ENCODE data around the gene FADS2. TPM values are rescaled to one million over a fixed set of nuclear protein-coding genes. Genes with fewer than 3 reads are reported as not detected.

FADS2 gene
- polyA plus RNA-seq: 1 to 10 TPM; 5.1 to 8.7 TPM

DNA sequence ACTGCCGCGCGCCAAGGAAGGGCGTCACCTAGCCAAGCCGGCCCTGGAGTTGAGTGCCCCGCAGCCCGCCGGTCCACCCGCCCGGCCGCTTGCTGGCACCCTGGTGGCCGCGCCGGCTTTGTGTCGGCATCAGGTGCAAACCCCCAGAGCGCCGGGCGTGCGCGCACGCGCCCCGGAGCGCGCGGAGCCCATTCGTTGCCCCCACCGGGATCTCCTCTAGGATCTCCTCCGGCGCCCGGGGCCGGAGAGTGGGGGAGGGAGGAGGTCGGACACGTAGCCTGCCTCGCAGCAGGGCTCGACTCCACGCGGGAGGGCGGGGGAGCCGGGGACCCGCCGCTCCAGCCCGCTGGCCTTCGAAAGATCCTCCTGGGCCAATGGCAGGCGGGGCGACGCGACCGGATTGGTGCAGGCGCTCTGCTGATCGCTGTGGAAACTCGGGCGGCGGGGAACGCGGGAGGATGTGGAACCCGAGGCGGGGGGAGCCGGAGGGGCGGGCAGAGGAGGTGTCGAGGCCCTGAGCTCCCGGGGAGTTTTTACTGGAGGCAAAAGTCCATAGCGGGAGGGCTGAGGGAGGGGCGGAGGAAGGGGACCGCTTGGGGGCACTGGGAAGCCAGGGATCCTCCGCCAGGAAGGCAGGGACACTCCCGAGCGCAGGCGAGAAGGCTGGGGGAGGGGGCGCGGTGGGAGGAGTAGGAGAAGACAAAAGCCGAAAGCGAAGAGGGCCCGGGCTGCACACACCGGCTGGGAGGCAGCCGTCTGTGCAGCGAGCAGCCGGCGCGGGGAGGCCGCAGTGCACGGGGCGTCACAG, at the start of gene FADS2:
Gene FADS2 (plus strand): TSS at position 730 of the 808 bp plus-strand sequence. CDS start 91 bp downstream, outside the sequence.
- Histone ChIP-seq H3K4me1 (ENCODE audit: control insufficient read depth in 2 of 2, insufficient read depth in 2 of 2, low read length in 1 of 2) (peaks cover 3 to 13% of the 10 kb centered on the region in 2 donors), H3K27me3 (ENCODE audit: control insufficient read depth in 1 of 2, insufficient read depth in 2 of 2, low read length in 2 of 2) (peaks cover 0 to 4% of the 10 kb centered on the region in 2 donors), H3K27ac (ENCODE audit: low read depth in 2 of 2, low read length in 1 of 2) (peak within 1 kb of the TSS; percentile 76 to 80), H3K4me3 (ENCODE audit: low read depth in 1 of 2, low read length in 2 of 2) (peak within 1 kb of the TSS; percentile 48 to 65), H3K9me3 (ENCODE audit: control insufficient read depth in 2 of 2, insufficient read depth in 1 of 2, low read depth in 1 of 2, low read length in 1 of 2) (no peaks in the 10 kb centered on the region), H3K36me3 (ENCODE audit: control insufficient read depth in 2 of 2, insufficient read depth in 2 of 2, low read length in 1 of 2) (no peaks in the 10 kb centered on the region)
- 1% methylated on average over 79 to 83 of the region's 83 CpGs for WGBS, 2 donors

DNA sequence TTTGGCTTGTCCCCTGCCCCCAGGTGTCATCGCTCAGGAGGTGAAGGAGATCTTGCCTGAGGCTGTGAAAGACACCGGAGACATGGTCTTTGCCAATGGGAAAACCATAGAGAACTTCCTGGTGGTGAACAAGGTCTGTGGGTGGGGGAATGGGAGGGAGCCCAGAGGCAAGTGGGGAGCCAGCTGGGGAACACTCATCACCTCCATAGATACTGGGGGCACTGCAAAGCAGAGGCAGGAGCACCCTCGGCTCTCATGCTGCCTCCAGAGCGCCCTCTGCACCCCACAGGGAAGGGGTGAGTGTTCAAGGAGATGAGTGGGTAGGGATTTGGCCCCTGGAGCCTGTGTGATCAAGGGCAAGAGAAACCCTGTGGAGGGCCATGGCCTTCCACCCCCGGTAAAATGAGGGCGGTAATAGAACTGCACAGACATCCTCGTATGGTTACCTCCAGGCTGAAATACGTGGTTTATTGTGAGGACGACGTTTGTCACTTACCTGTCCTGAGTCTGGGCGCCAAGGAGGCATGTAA, 49.7 kb upstream of the FADS2 start:
- Histone ChIP-seq H3K4me1 (ENCODE audit: control insufficient read depth in 2 of 2, insufficient read depth in 2 of 2, low read length in 1 of 2) (peaks cover 0 to 8% of the 10 kb centered on the region in 2 donors), H3K27ac (ENCODE audit: low read depth in 2 of 2, low read length in 1 of 2) (no peak overlapping the region), H3K36me3 (ENCODE audit: control insufficient read depth in 2 of 2, insufficient read depth in 2 of 2, low read length in 1 of 2) (peaks cover 3 to 5% of the 10 kb centered on the region in 2 donors), H3K4me3 (ENCODE audit: low read depth in 1 of 2, low read length in 2 of 2) (no peak overlapping the region), H3K27me3 (ENCODE audit: control insufficient read depth in 1 of 2, insufficient read depth in 2 of 2, low read length in 2 of 2) (no peaks in the 10 kb centered on the region), H3K9me3 (ENCODE audit: control insufficient read depth in 2 of 2, insufficient read depth in 1 of 2, low read depth in 1 of 2, low read length in 1 of 2) (no peaks in the 10 kb centered on the region)
- 74 to 83% methylated on average over 11 of the region's 11 CpGs for WGBS, 2 donors

DNA sequence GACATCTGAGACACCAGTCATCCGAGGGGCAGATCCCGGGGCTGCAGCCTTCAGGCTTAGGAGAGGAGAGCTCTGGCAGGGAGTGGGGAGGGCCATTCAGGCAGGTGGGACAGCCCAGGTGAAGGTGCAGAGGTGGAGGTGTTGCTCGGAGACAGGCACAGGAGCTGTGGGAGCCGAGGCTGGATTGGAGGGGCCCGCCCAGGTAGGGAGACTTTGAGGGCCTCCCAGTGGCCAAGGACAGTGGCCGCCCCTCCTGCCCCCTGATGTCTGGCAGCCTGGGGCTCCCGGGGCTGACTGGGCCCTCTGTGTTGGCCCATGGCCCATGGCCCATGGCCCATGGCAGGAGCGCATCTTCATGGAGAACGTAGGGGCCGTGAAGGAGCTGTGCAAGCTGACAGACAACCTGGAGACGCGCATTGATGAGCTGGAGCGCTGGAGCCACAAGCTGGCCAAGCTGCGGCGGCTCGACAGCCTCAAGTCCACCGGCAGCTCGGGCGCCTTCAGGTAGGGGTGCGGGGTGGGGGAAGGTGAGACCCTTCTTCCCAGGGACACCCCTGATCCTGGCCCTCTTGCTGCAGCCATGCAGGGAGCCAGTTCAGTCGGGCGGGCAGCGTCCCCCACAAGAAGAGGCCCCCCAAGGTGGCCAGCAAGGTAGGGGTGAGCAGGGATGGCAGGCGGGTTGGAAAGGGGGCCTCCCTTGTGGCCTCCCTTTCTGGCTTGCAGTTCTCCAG, 49.0 kb upstream of the FADS2 start:
- H3K36me3 ChIP-seq (ENCODE audit: control insufficient read depth in 2 of 2, insufficient read depth in 2 of 2, low read length in 1 of 2): peaks cover 4 to 5% of the 10 kb centered on the region in 2 donors
- no peaks in the 10 kb centered on the region for H3K9me3 ChIP-seq (ENCODE audit: control insufficient read depth in 2 of 2, insufficient read depth in 1 of 2, low read depth in 1 of 2, low read length in 1 of 2)
- 83 to 90% methylated on average over 24 of the region's 24 CpGs for WGBS, 2 donors
- H3K4me3 ChIP-seq (ENCODE audit: low read depth in 1 of 2, low read length in 2 of 2): no peak overlapping the region
- H3K27me3 ChIP-seq (ENCODE audit: control insufficient read depth in 1 of 2, insufficient read depth in 2 of 2, low read length in 2 of 2): no peaks in the 10 kb centered on the region
- no peak overlapping the region for H3K27ac ChIP-seq (ENCODE audit: low read depth in 2 of 2, low read length in 1 of 2)
- peaks cover 0 to 8% of the 10 kb centered on the region in 2 donors for H3K4me1 ChIP-seq (ENCODE audit: control insufficient read depth in 2 of 2, insufficient read depth in 2 of 2, low read length in 1 of 2)

DNA sequence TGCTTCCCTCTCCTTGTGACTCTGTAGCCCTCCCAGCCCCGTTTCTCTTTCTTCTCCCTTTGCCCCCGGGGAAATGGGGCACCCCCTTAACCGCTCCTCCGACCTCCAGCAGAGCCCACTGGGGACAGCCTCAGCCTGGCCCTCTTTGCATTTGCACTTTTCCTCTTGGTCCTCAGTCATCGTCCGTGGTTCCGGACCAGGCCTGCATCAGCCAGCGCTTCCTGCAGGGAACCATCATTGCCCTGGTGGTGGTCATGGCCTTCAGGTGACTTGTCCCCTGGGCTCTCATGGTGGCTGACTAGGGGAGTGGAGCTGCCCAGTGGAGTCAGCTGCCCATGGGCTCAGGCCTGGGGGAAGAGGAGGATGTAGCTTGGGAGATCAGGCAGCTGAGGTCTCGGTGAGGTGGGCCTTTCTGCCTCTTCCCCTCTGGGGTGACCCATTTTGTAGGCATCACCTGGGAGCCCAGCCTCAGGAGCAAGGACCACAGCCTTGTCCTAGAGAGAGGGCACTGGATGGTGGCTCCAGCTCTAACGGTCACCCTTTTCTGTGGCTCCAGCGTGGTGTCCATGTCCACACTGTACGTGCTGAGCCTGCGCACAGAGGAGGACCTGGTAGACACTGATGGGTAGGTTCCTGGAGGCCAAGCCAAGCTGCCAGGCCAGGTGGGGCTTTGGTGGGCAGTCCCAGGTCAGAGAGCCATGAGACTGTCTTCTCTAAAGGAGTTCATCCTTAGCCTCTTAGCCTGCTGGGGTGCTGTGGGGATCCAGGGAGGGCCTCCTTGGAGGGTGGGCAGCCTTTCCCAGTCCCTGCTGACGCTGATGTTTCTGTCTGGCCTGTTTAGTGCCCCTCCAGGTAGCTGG, 48.2 kb upstream of the FADS2 start:
- Histone ChIP-seq H3K4me1 (ENCODE audit: control insufficient read depth in 2 of 2, insufficient read depth in 2 of 2, low read length in 1 of 2) (peaks cover 0 to 8% of the 10 kb centered on the region in 2 donors), H3K27me3 (ENCODE audit: control insufficient read depth in 1 of 2, insufficient read depth in 2 of 2, low read length in 2 of 2) (no peaks in the 10 kb centered on the region), H3K27ac (ENCODE audit: low read depth in 2 of 2, low read length in 1 of 2) (no peak overlapping the region), H3K36me3 (ENCODE audit: control insufficient read depth in 2 of 2, insufficient read depth in 2 of 2, low read length in 1 of 2) (peaks cover 5 to 10% of the 10 kb centered on the region in 2 donors), H3K9me3 (ENCODE audit: control insufficient read depth in 2 of 2, insufficient read depth in 1 of 2, low read depth in 1 of 2, low read length in 1 of 2) (no peaks in the 10 kb centered on the region), H3K4me3 (ENCODE audit: low read depth in 1 of 2, low read length in 2 of 2) (no peak overlapping the region)
- 84 to 86% methylated on average over 14 of the region's 14 CpGs for WGBS, 2 donors

- Histone ChIP-seq H3K27me3 (ENCODE audit: control insufficient read depth in 1 of 2, insufficient read depth in 2 of 2, low read length in 2 of 2) (no peaks in the 10 kb centered on the region), H3K27ac (ENCODE audit: low read depth in 2 of 2, low read length in 1 of 2) (no peak overlapping the region), H3K4me1 (ENCODE audit: control insufficient read depth in 2 of 2, insufficient read depth in 2 of 2, low read length in 1 of 2) (peaks cover 0 to 9% of the 10 kb centered on the region in 2 donors), H3K4me3 (ENCODE audit: low read depth in 1 of 2, low read length in 2 of 2) (no peak overlapping the region), H3K36me3 (ENCODE audit: control insufficient read depth in 2 of 2, insufficient read depth in 2 of 2, low read length in 1 of 2) (peaks cover 5 to 14% of the 10 kb centered on the region in 2 donors), H3K9me3 (ENCODE audit: control insufficient read depth in 2 of 2, insufficient read depth in 1 of 2, low read depth in 1 of 2, low read length in 1 of 2) (no peaks in the 10 kb centered on the region)
- 67 to 83% methylated on average over 7 to 9 of the region's 9 CpGs for WGBS, 2 donors
These were observed 47.4 kb upstream of the FADS2 start for GRCh38 chr11:61780581-61781162.

DNA sequence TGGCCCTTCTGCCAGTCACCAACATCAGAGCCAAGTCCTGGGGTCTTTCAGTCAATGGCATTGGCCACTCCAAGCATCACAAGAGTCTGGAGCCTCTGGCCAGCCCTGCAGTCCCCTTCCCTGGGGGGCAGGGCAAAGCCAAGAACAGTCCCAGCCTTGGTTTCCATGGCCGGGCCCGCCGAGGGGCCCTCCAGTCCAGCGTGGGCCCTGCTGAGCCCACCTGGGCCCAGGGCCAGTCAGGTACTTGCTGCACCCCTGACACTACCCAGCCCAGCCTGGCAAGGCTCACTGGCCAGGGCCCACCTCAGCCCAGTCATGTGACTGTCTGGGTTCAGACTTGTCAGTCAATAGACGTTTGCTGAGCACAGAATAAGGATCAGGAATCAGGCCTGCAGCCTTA, 46.5 kb upstream of the FADS2 start:
- peaks cover 5 to 24% of the 10 kb centered on the region in 2 donors for H3K36me3 ChIP-seq (ENCODE audit: control insufficient read depth in 2 of 2, insufficient read depth in 2 of 2, low read length in 1 of 2)
- no peak overlapping the region for H3K27ac ChIP-seq (ENCODE audit: low read depth in 2 of 2, low read length in 1 of 2)
- H3K9me3 ChIP-seq (ENCODE audit: control insufficient read depth in 2 of 2, insufficient read depth in 1 of 2, low read depth in 1 of 2, low read length in 1 of 2): no peaks in the 10 kb centered on the region
- WGBS, 2 donors: 77 to 82% methylated on average over 5 of the region's 5 CpGs
- H3K4me3 ChIP-seq (ENCODE audit: low read depth in 1 of 2, low read length in 2 of 2): no peak overlapping the region
- H3K27me3 ChIP-seq (ENCODE audit: control insufficient read depth in 1 of 2, insufficient read depth in 2 of 2, low read length in 2 of 2): no peaks in the 10 kb centered on the region
- H3K4me1 ChIP-seq (ENCODE audit: control insufficient read depth in 2 of 2, insufficient read depth in 2 of 2, low read length in 1 of 2): peaks cover 0 to 8% of the 10 kb centered on the region in 2 donors

DNA sequence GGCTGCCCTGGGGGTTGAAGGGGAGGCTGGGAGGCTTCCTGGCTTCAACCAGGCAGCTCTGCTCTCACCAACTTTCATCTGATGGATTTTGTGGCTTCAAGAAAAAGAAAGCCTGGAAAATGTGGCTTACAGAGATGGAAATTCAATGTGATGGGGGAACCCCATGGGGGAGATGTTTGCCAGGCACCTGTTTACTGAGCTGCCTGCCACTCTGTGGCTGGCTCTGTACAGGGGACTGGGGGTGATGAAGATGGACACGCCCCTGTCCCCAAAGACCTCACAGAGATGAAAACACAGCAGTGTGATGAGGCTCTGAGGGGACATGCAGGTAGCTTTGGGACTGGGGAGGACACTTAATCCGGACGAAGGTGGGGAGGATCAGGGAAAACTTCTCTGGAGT, 45.8 kb upstream of the FADS2 start:
- H3K27me3 ChIP-seq (ENCODE audit: control insufficient read depth in 1 of 2, insufficient read depth in 2 of 2, low read length in 2 of 2): no peaks in the 10 kb centered on the region
- H3K4me1 ChIP-seq (ENCODE audit: control insufficient read depth in 2 of 2, insufficient read depth in 2 of 2, low read length in 1 of 2): peaks cover 0 to 5% of the 10 kb centered on the region in 2 donors
- peaks cover 5 to 30% of the 10 kb centered on the region in 2 donors for H3K36me3 ChIP-seq (ENCODE audit: control insufficient read depth in 2 of 2, insufficient read depth in 2 of 2, low read length in 1 of 2)
- H3K27ac ChIP-seq (ENCODE audit: low read depth in 2 of 2, low read length in 1 of 2): no peak overlapping the region
- WGBS, 2 donors: 91 to 95% methylated on average over 3 of the region's 3 CpGs
- H3K9me3 ChIP-seq (ENCODE audit: control insufficient read depth in 2 of 2, insufficient read depth in 1 of 2, low read depth in 1 of 2, low read length in 1 of 2): no peaks in the 10 kb centered on the region
- H3K4me3 ChIP-seq (ENCODE audit: low read depth in 1 of 2, low read length in 2 of 2): no peak overlapping the region

GRCh38 chr11:61782841-61783240, 45.3 kb upstream of the FADS2 start:
- 81 to 86% methylated on average over 11 of the region's 11 CpGs for whole genome bisulfite sequencing, 2 donors
- no peaks in the 10 kb centered on the region for H3K9me3 ChIP-seq (ENCODE audit: control insufficient read depth in 2 of 2, insufficient read depth in 1 of 2, low read depth in 1 of 2, low read length in 1 of 2)
- H3K27me3 ChIP-seq (ENCODE audit: control insufficient read depth in 1 of 2, insufficient read depth in 2 of 2, low read length in 2 of 2): no peaks in the 10 kb centered on the region
- peaks cover 0 to 2% of the 10 kb centered on the region in 2 donors for H3K4me1 ChIP-seq (ENCODE audit: control insufficient read depth in 2 of 2, insufficient read depth in 2 of 2, low read length in 1 of 2)
- no peak overlapping the region for H3K27ac ChIP-seq (ENCODE audit: low read depth in 2 of 2, low read length in 1 of 2)
- peaks cover 5 to 36% of the 10 kb centered on the region in 2 donors for H3K36me3 ChIP-seq (ENCODE audit: control insufficient read depth in 2 of 2, insufficient read depth in 2 of 2, low read length in 1 of 2)
- no peak overlapping the region for H3K4me3 ChIP-seq (ENCODE audit: low read depth in 1 of 2, low read length in 2 of 2)

Data from esophagus (tissue), 2 donors.